ENCODE measurements around the gene GET4.

DNA sequence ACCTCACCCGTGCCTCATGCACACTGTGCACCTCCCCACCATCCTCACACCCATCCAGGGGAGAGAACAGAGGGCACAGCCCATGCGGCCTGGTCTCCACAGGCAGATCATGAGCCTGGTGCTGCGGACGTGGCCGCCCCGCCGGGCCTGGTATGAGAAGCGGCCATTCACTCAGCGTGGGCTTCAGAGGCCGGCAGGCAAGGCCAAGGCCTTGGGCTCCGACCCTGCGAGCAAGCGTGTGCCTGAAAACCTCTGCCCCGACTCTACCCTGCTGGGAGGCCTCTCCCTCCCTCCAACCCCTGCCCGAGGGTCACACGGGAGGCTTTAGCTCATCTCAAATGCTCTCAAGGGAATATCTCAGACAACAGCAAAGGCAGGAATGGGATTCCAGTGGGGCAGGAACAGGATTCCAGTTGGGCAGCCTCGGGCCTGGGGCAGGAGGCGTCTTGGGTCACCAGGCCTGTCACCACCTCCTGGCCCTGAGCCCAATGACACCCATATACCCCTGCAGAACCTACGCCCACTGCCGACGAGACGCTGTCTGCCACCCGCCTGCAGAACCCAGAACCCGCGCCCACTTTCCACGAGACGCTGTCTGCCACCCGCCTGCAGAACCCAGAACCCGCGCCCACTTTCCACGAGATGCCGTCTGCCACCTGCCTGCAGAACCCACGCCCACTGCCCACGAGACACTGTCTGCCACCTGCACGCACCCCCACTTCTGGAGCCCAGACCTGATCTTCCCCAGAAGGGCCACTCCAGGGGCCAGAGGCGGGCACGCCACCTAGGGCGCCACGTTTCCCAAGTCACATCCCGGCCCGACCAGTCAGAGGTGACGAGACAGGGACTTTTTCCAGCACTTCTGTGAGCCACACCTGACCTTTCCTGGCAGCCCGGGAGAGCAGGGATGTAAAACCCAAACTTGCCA, 39.2 kb downstream of the GET4 start:
- TF ChIP-seq, protein P1, sequence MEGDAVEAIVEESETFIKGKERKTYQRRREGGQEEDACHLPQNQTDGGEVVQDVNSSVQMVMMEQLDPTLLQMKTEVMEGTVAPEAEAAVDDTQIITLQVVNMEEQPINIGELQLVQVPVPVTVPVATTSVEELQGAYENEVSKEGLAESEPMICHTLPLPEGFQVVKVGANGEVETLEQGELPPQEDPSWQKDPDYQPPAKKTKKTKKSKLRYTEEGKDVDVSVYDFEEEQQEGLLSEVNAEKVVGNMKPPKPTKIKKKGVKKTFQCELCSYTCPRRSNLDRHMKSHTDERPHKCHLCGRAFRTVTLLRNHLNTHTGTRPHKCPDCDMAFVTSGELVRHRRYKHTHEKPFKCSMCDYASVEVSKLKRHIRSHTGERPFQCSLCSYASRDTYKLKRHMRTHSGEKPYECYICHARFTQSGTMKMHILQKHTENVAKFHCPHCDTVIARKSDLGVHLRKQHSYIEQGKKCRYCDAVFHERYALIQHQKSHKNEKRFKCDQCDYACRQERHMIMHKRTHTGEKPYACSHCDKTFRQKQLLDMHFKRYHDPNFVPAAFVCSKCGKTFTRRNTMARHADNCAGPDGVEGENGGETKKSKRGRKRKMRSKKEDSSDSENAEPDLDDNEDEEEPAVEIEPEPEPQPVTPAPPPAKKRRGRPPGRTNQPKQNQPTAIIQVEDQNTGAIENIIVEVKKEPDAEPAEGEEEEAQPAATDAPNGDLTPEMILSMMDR (conservative IDR thresholded peaks at IDR 0.05), result no peak
- no peak for TF ChIP-seq EZH2 (IDR thresholded peaks at IDR 0.05; ENCODE audit: low read depth)
